CD4-positive, alpha-beta memory T cell (primary cell): ENCODE measurements around the gene VEPH1. TPM values are rescaled to one million over a fixed set of nuclear protein-coding genes. Genes with fewer than 3 reads are reported as not detected.

Experiments used
- CTCF ChIA-PET: fragments of 350-600 bp; sonication (Branson Sonifier 250); formaldehyde crosslinking; loops from one replicate; lab custom pipeline; 2021; ENCODE audit warnings: inconsistent platforms; ENCODE audit not compliant: partially characterized antibody; lab: Charles Lee
- POLR2A ChIA-PET: fragments of 350-600 bp; sonication (Branson Sonifier 250); formaldehyde crosslinking; loops from one replicate; lab custom pipeline; 2021; ENCODE audit not compliant: partially characterized antibody; lab: Charles Lee
- DNase-seq, 5 donors: peaks; one replicate each; pipeline versions ENCODE4 v3.0.0 to v3.0.0-alpha.2; 2020 to 2022; ENCODE audit warnings: mixed read lengths in 1 of 5
- H3K27ac ChIP-seq: one replicate; pipeline ENCODE4 v1.7.0; 2013; ENCODE audit warnings: low read depth, low read length
- H3K27me3 ChIP-seq: 2 replicates; pipeline ENCODE4 v1.7.0; 2013; ENCODE audit warnings: mild to moderate bottlenecking, low read length, moderate library complexity; ENCODE audit not compliant: insufficient read depth
- H3K36me3 ChIP-seq: 2 replicates; pipeline ENCODE4 v1.7.0; 2013; ENCODE audit warnings: mild to moderate bottlenecking, low read length, moderate library complexity; ENCODE audit not compliant: insufficient read depth
- H3K4me1 ChIP-seq: 2 replicates; pipeline ENCODE4 v1.7.0; 2013; ENCODE audit warnings: mild to moderate bottlenecking, low read length, moderate library complexity; ENCODE audit not compliant: insufficient read depth
- H3K4me3 ChIP-seq, 2 donors: one replicate each; pipeline ENCODE4 v1.7.0; 2013; ENCODE audit warnings: low read length in 2 of 2, mild to moderate bottlenecking in 1 of 2
- H3K9me3 ChIP-seq, 2 donors: one replicate each; pipeline ENCODE4 v1.7.0; 2013; ENCODE audit warnings: low read length in 2 of 2, control low read depth in 1 of 2; ENCODE audit not compliant: control insufficient read depth in 1 of 2
- H3K27ac Mint-ChIP-seq, 7 donors: one replicate each; pipeline ENCODE4 v1.8.0; 2020 to 2021; ENCODE audit warnings: mixed read lengths in 7 of 7, mild to moderate bottlenecking in 6 of 7, inconsistent platforms in 3 of 7, moderate library complexity in 3 of 7
- H3K27me3 Mint-ChIP-seq, 2 donors: one replicate each; pipeline ENCODE4 v1.8.0; 2020 to 2021; ENCODE audit warnings: mixed read lengths in 2 of 2
- H3K36me3 Mint-ChIP-seq, 2 donors: one replicate each; pipeline ENCODE4 v1.8.0; 2020 to 2021; ENCODE audit warnings: mixed read lengths in 2 of 2, inconsistent platforms in 1 of 2, mild to moderate bottlenecking in 1 of 2
- H3K4me1 Mint-ChIP-seq, 4 donors: one replicate each; pipeline ENCODE4 v1.8.0; 2020 to 2021; ENCODE audit warnings: mixed read lengths in 4 of 4, mild to moderate bottlenecking in 1 of 4
- H3K4me3 Mint-ChIP-seq, 8 donors: one replicate each; pipeline ENCODE4 v1.8.0; 2020 to 2021; ENCODE audit warnings: mixed read lengths in 8 of 8, mild to moderate bottlenecking in 7 of 8, moderate library complexity in 6 of 8, inconsistent platforms in 3 of 8
- H3K9me3 Mint-ChIP-seq, 8 donors: one replicate each; pipeline ENCODE4 v1.8.0; 2020 to 2021; ENCODE audit warnings: mixed read lengths in 8 of 8, mild to moderate bottlenecking in 5 of 8, inconsistent platforms in 3 of 8, moderate library complexity in 1 of 8
- intact Hi-C: fragments of 100-400 bp; cut with micrococcal nuclease; formaldehyde crosslinking; loops from one replicate; pipeline ENCODE4 v1.15.1; 2023
- polyA plus RNA-seq, 2 donors: library from polyadenylated mRNA; unstranded; fragments of 300-500 nt; fragmentation: Illumina TruSeq; gene quantifications; one replicate each; pipeline ENCODE4 v1.2.3, GENCODE V29; 2021
- total RNA-seq, 2 experiments: library from RNA; stranded (reverse); gene quantifications; one replicate each; pipeline ENCODE4 v1.2.3, GENCODE V29; 2021

The VEPH1 gene
- total and polyA plus RNA-seq, 4 experiments from 2014 or later = not detected

- H3K4me1 Mint-ChIP-seq = peaks cover 0 to 9% (median 2%) of the 10 kb centered on the region in 4 donors
- H3K4me3 Mint-ChIP-seq = no peak overlapping the region
- H3K36me3 Mint-ChIP-seq = no peaks in the 10 kb centered on the region
- H3K9me3 ChIP-seq = no peaks in the 10 kb centered on the region
- no peak for DNase-seq
- no peaks in the 10 kb centered on the region for H3K4me1 ChIP-seq
- H3K27me3 Mint-ChIP-seq = peaks cover 0 to 1% of the 10 kb centered on the region in 2 donors
- intact Hi-C loops = no loop called here
- H3K27me3 ChIP-seq = no peaks in the 10 kb centered on the region
- no peaks in the 10 kb centered on the region for H3K36me3 ChIP-seq
- POLR2A ChIA-PET = no interaction called here
- no peak overlapping the region for H3K27ac Mint-ChIP-seq
- CTCF ChIA-PET = no interaction called here
- no peak overlapping the region for H3K27ac ChIP-seq
- H3K9me3 Mint-ChIP-seq = no peaks in the 10 kb centered on the region
- no peak overlapping the region for H3K4me3 ChIP-seq
These were observed 126.5 kb downstream of the VEPH1 start for GRCh38 chr3:157376603-157377300.

GRCh38 chr3:157375342-157375986, 127.8 kb downstream of the VEPH1 start:
- DNase-seq = no peak
- no peak overlapping the region for H3K4me3 Mint-ChIP-seq
- peaks cover 0 to 1% of the 10 kb centered on the region in 2 donors for H3K27me3 Mint-ChIP-seq
- no peak overlapping the region for H3K27ac Mint-ChIP-seq
- Histone ChIP-seq H3K36me3 (no peaks in the 10 kb centered on the region), H3K9me3 (no peaks in the 10 kb centered on the region), H3K4me3 (no peak overlapping the region), H3K4me1 (no peaks in the 10 kb centered on the region), H3K27ac (no peak overlapping the region), H3K27me3 (no peaks in the 10 kb centered on the region)
- POLR2A ChIA-PET = no interaction called here
- intact Hi-C loops = no loop called here
- no peaks in the 10 kb centered on the region for H3K9me3 Mint-ChIP-seq
- H3K36me3 Mint-ChIP-seq = no peaks in the 10 kb centered on the region
- CTCF ChIA-PET = no interaction called here
- H3K4me1 Mint-ChIP-seq = peaks cover 0 to 9% (median 2%) of the 10 kb centered on the region in 4 donors

DNA sequence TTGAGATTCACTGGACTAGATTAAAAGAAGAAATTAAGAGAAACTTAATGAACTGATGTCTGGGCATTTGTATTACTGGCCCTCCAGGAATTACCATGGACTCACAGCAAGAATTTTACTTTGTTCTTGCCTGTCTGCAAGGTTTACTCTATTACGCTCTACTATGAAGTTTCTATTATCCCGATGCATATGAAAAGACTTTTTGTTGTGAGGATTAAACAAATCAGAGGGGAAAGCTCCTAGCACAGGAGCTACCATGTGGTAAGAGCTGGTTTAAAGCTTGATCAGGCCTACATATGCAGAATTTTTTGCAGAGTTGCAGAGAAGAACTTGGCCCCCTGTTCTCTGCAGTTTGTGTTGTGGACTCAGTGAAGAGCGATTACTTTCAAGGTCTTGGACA, 128.3 kb downstream of the VEPH1 start:
- Mint-ChIP-seq H3K9me3 (no peaks in the 10 kb centered on the region), H3K27ac (no peak overlapping the region)

DNA sequence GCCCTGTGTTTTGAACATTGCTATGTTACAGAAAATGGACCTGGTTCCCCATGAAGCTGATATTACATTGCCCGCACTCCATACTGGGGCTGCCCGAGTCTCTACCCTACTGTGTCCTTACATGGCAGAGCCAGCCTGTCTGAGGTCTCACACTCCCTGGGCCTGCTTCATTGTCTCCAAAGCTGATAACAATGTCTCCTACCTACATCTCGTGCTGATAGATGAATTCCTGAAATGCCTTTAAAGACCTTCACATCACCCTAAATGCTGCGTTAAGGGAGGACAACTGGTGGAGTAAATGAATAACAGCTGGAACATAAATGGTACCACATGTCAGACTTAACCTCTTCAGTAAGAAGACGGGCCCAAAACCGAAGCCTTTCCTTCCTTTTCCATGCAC, 129.4 kb downstream of the VEPH1 start:
- Mint-ChIP-seq H3K36me3 (no peaks in the 10 kb centered on the region), H3K4me1 (peaks cover 0 to 9% (median 2%) of the 10 kb centered on the region in 4 donors), H3K27ac (no peak overlapping the region), H3K4me3 (no peak overlapping the region), H3K9me3 (peaks cover 0 to 3% (median 0%) of the 10 kb centered on the region in 8 donors), H3K27me3 (no peaks in the 10 kb centered on the region)
- POLR2A ChIA-PET = no interaction called here
- Histone ChIP-seq H3K27ac (no peak overlapping the region), H3K36me3 (no peaks in the 10 kb centered on the region), H3K9me3 (no peaks in the 10 kb centered on the region), H3K4me3 (no peak overlapping the region), H3K4me1 (no peaks in the 10 kb centered on the region), H3K27me3 (no peaks in the 10 kb centered on the region)
- CTCF ChIA-PET = interaction anchor here (1.0 kb wide), 1 partner anchor 9 kb away, joined by 3 read pairs; no protein-coding TSS in a partner anchor
- intact Hi-C loops = no loop called here
- no peak for DNase-seq

More for the DNA sequence above, 128.3 kb downstream of the VEPH1 start:
- no peak overlapping the region for H3K4me3 ChIP-seq
- DNase-seq = no peak
- Mint-ChIP-seq H3K27me3 (peaks cover 0 to 1% of the 10 kb centered on the region in 2 donors), H3K4me1 (peaks cover 0 to 9% (median 2%) of the 10 kb centered on the region in 4 donors), H3K36me3 (no peaks in the 10 kb centered on the region), H3K4me3 (no peak overlapping the region)
- no peak overlapping the region for H3K27ac ChIP-seq
- H3K9me3 ChIP-seq = no peaks in the 10 kb centered on the region
- ChIA-PET POLR2A (no interaction called here), CTCF (no interaction called here)
- H3K4me1 ChIP-seq = no peaks in the 10 kb centered on the region
- no peaks in the 10 kb centered on the region for H3K36me3 ChIP-seq
- H3K27me3 ChIP-seq = no peaks in the 10 kb centered on the region
- intact Hi-C loops = no loop called here

DNA sequence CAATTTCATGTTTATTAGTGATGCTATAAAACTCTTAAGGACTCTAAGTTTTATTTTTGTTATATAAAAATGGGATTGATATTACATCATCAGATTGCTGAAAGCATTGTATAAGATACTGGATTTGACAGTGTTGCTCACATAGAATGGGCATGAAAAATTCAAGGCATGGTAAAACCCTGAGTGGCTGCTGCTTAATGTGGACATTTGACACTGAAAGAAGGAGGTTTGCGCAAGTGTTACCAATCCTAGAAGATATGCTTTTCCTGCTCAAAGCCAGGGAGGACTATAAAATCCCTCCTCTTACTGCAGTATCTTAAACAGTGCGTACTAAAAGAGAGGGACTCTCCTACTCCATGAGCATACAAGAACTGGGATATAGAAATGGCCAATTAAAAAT, 132.3 kb downstream of the VEPH1 start:
- Histone ChIP-seq H3K27ac (no peak overlapping the region), H3K27me3 (no peaks in the 10 kb centered on the region), H3K36me3 (no peaks in the 10 kb centered on the region), H3K4me3 (no peak overlapping the region), H3K9me3 (no peaks in the 10 kb centered on the region), H3K4me1 (no peaks in the 10 kb centered on the region)
- Mint-ChIP-seq H3K4me1 (peaks cover 0 to 5% (median 2%) of the 10 kb centered on the region in 4 donors), H3K27me3 (no peaks in the 10 kb centered on the region), H3K27ac (no peak overlapping the region), H3K36me3 (no peaks in the 10 kb centered on the region), H3K4me3 (no peak overlapping the region), H3K9me3 (peaks cover 0 to 3% (median 0%) of the 10 kb centered on the region in 8 donors)
- ChIA-PET POLR2A (no interaction called here), CTCF (no interaction called here)
- DNase-seq = no peak
- intact Hi-C loops = no loop called here

DNA sequence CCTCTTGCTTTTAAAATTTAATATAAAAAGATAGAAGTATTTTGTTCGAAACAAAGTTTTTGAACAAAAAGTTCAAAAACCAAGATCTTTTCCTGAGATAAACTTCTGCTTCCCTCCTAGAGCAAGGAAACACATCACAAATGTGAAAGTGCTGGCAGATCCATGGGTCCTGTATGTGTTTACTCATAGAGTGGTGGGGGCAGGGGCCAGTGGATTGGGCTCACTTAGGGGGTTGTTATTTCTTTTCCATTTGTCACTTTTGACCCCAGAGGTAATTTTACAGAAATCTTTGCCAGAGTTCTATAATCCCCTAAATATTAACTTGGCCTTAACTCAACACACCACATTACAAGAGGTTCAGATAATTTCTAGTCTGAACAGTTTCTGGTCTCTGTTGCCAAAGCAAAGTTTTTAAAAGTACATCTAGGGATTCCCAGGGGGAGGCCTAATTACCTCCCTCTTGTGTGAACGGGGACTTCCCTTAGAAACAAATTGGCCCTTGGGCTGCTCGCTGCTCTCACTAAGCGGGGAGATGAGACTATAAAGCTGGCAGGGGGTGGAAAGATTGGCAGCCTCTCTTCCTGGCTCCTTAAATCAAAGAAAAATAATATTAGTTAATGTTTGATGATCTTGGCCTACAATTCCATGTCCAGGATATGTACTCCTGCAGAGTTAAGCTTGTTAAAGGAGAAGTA, 133.3 kb downstream of the VEPH1 start:
- H3K36me3 ChIP-seq = no peaks in the 10 kb centered on the region
- Mint-ChIP-seq H3K4me1 (no peaks in the 10 kb centered on the region), H3K4me3 (no peak overlapping the region), H3K27me3 (no peaks in the 10 kb centered on the region), H3K27ac (no peak overlapping the region), H3K36me3 (no peaks in the 10 kb centered on the region), H3K9me3 (peaks cover 0 to 3% (median 0%) of the 10 kb centered on the region in 8 donors)
- H3K9me3 ChIP-seq = no peaks in the 10 kb centered on the region
- CTCF ChIA-PET = no interaction called here
- no peaks in the 10 kb centered on the region for H3K4me1 ChIP-seq
- H3K4me3 ChIP-seq = no peak overlapping the region
- intact Hi-C loops = no loop called here
- POLR2A ChIA-PET = no interaction called here
- H3K27me3 ChIP-seq = no peaks in the 10 kb centered on the region
- no peak overlapping the region for H3K27ac ChIP-seq
- DNase-seq = no peak

DNA sequence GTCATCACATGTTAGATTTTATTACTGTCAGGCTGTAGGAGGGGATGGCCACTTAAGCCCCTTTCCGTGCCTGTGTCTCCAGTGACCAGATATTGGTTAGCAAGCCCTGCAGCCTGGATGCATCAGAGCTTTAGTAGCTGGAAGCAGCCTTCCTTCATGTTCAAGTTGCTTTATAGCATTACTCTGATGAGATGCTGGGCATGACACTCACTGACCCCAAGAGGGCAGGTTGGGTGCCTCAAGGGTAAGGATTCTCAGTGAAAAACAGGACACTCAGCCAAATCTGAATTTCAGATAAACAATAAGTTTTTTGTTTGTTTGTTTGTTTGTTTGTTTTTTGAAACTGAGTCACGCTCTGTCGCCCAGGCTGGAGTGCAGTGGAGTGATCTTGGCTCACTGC, 135.0 kb downstream of the VEPH1 start:
- intact Hi-C loops = no loop called here

More for the DNA sequence above, 135.0 kb downstream of the VEPH1 start:
- Mint-ChIP-seq H3K36me3 (no peaks in the 10 kb centered on the region), H3K27ac (no peak overlapping the region), H3K27me3 (no peaks in the 10 kb centered on the region), H3K4me3 (no peak overlapping the region), H3K4me1 (no peaks in the 10 kb centered on the region), H3K9me3 (peaks cover 0 to 3% (median 0%) of the 10 kb centered on the region in 8 donors)
- Histone ChIP-seq H3K4me3 (no peak overlapping the region), H3K27ac (no peak overlapping the region), H3K4me1 (no peaks in the 10 kb centered on the region), H3K36me3 (no peaks in the 10 kb centered on the region), H3K9me3 (no peaks in the 10 kb centered on the region), H3K27me3 (no peaks in the 10 kb centered on the region)
- ChIA-PET POLR2A (no interaction called here), CTCF (no interaction called here)
- DNase-seq = no peak
